ENCODE measurements around the gene DKK2.

Gene DKK2, protein sequence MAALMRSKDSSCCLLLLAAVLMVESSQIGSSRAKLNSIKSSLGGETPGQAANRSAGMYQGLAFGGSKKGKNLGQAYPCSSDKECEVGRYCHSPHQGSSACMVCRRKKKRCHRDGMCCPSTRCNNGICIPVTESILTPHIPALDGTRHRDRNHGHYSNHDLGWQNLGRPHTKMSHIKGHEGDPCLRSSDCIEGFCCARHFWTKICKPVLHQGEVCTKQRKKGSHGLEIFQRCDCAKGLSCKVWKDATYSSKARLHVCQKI

DNA sequence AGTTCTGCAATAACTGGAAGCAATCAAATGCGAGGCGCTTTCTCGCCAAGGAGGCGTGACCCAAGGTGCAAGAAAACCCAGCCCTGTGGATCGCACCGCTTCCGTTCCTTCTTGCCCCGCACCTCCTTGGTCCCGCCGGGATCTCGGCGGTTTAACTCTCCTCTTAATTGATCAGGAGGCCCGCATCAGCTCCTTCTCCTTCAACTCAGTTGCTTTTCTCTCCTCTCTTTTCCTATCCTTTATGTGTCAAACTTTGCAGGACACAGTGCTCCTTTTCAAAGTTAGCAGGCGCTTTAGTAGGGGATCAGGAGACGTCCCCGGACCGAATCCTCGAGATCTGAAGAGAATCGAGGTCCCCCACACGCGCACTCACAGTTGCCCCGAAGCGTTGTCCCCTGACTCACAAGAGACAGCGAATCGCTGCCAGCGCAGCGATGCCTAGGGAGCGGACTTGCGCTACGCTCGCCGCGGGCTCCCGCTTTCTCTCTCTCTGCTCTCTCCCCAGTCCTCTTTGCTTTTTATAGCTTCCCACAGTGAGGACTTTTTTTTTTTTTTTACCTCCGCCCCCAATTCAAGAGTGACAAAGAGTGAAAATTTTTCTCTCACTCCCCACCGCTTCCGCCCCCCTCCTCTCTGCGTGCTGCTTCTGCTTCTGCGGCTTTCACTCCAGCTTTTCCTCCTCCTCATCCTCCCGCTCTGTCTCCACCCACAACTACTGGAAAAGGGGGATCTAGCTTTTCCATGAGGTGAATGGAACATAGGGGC is at the start of gene DKK2:
Gene DKK2, minus strand, starts transcription at position 495 of the 765 bp plus-strand sequence. CDS start 722 bp downstream, outside the sequence.
- DNase-seq, result no peak

DNA sequence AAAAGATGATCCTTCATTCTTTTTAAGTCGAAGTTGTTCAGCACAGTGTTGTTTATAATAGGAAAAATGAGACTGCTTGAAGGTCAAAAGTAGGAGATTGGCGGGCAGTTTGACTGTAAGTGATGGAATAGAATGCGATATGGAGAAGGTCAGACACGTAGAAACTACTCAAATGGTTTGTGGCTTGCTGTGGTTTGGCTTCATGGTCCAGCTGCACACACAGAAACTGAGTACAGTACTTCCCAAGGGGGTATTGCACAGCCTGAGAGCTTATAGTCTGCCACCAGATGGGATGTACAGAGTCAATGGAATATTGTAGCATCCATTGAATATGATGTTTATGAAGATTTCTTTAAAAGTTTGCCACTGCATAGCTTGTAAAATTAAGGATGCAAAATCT is 41.1 kb upstream of the DKK2 start:
- DNase-seq, result no peak

DNA sequence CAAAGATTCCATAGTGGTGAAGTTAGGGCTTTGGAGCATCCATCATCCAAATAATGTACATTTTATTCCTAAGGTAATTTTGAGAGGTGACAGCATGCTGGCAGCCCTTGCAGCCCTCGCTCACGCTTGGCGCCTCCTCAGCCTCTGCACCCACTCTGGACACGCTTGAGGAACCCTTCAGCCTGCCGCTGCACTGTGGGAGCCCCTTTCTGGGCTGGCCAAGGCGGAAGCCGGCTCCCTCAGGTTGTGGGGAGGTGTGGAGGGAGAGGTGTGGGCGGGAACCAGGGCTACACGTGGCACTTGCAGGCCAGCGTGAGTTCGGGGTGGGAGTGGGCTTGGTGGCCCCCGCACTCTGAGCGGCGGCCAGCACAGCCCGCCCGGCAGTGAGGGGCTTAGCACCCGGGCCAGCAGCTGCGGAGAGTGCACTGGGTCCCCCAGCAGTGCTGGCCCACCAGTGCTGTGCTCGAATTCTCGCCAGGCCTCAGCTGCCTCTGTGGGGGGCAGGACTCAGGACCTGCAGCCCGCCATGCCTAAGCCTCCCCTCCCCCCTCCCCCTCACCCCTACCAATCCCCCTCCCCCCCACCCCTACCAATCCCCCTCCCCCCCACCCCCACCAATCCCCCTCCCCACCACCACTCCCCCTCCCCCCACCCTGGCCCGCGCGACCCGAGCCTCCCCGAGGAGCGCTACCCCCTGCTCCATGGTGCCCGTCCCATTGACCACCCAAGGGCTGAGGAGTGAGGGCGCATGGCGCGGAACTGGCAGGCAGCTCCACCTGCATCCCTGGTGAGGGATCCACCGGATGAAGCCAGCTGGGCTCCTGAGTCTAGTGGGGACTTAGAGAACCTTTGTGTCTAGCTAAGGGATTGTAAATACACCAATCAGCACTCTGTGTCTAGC is 37.0 kb upstream of the DKK2 start:
- no peak for DNase-seq

DNA sequence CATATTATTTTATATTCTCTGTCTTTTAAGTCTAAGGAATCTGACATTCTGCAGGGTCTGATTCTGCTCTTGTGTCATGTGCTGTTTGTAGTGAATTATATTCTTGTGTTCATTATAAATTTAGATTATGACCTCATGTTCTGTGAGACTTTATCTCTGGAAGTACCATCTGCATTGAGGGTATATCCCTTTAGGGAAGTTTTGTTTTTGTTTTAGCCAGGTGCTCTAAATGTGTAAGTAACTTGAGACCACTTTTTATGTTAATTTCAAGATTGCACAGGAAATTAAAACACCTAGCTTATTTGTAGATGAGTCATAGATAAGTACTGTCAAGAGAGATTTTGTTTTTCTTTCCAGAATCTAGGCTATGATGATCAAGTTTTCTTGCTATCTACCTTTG is 35.0 kb upstream of the DKK2 start:
- DNase-seq, result no peak

DNA sequence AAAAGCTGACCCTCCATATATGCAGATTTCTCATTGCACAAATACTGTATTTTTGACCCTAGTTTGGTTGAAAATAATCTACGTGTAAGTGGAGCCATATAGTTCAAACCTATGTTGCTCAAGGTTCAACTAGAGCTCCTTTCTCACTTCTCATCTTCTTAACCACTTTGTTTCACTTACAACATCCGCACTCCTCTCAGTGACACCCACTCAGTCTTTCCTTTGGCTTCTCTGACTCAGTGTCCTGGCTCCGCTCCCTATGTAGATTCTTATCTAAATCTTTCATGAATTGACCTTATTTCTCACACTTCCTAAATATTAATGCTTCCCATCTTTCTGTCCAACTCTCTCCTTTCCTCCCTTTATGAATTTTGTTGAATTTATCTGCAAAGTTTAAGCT is 32.9 kb upstream of the DKK2 start:
- DNase-seq, result no peak

DNA sequence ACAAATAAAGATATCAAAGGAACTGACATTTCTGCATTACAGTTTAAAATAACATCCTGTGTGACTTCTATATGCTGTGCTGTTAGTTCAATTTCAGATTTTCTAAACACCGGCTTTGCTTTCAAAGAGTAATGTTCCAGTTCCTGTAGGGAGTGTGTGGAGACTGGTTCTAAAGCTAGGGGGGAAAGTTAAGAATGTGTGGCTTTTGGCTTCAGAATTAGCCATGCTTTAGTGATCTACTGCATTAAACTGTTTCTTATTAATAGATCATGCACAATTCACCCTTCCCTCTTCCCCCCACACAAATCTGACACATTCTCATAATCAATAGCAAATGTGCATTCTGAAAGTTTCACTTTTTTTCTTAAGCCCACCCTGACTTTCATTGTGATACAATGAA is 32.0 kb upstream of the DKK2 start:
- no peak for DNase-seq

DNA sequence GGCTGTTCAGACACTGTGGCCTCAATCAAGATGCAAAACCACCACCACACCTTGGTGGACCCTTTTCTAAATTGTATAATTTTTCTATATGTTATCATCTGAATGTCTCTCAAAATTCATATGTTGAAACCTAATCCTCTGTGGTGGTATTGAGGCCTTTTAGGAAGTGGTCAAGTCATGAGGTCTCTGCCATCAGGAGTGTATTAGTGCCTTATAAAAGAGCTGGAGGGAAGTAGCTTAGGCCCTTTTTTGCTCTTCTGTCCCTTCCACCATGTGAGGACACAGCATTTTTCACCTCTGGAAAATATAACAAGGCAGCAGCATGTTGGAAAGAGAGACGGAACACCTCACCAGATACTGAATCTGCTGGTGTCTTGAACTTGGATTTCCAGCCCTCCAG is 30.5 kb upstream of the DKK2 start:
- no peak for DNase-seq

DNA sequence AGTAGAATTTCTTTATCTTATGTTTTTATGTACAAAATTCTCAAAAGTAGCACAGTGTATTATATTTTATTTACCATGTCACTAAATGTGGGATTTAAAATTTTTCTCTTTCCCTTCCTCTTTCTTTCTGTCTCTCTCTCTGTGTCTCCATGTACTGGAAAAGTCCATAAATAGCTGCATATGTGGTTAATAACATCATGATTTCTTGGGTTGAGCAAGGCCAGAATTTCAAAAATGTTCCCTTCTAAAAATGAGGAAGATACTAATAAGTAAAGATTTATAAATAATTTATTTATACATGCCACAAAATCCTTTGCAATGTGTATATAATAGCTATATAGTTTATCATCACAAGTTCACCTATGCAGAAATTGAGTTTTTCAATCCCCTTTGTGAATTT is 29.1 kb upstream of the DKK2 start:
- no peak for DNase-seq

DNA sequence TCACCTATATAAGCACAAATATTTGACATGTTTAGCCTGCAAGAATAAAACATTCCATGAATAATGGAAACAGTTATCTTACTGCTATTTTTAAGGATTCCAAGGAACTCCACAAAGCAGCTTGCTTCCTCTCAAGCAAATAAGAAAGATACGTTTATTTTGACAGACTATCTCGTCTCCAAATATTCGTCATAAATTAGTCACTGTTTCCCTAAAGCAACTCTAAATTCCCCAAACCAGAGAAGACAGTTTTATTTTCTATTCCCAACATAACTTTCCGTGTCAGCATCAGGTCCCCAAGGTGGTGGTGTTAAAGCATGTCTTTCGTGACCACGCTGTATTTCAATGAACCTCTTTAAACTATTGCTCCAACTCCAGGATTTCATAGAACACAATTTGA is 24.3 kb upstream of the DKK2 start:
- DNase-seq, result no peak

DNA sequence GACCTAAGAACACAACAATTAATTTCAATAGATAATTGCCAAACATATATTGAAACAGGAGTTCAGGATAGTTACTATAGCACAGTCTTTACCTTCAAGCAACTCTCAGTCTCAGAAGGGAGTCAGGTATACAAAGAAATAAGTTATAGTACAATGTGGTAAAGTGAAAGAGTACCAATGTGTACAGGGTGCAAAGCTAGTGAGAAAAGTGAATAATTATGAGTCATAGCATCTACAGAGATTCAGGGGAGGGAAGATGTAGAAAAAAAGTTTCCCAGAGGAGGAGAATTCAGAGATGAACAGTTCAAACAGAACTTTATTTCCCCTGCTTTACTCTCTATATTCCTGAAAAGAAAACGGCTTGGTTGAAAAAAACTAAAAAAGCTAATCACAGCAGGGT is 22.7 kb upstream of the DKK2 start:
- no peak for DNase-seq

DNA sequence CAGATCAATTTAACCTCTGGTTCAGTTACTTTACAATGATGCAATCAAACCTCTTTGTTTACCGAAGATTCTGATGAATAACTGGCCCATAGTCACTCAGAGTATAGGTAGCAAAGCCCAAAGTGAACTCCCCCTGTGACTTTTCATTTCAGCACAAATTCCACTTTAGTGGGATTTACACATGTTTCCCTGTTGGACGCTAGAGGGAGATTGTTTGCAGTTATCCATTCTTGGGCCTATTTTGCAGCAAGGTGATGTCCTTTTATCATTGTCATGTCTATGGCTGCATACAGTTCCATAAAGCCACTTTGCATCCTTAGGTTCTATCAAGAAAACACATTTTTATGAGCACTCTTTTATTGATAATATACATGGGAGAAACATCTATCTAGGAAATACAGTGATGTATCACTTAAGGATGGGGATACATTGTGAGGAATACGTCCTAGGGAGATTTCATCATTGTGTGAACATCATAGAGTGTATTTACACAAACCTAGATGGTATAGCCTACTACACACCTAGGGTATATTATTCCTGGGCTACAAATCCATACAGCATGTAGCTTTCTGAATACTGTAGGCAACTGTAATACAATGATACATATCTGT is 14.5 kb upstream of the DKK2 start:
- no peak for DNase-seq

DNA sequence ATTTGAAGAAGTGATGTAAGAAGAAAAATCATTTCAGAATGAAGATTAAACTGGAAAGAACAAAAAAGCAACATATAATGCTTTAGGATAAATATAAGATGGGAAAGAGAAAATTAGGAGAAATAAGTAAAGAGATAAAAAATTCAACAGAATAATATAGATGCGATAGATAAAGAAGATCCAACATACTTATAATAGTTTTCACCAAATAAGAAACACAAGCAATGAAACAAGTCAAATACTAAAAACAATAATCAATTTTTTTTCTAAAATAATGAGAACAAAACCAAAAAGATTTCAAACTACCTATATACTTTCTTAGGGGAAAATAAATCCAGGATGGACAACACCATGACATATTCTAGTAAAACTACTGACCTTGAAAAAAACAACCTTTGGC is 10.1 kb upstream of the DKK2 start:
- no peak for DNase-seq

DNA sequence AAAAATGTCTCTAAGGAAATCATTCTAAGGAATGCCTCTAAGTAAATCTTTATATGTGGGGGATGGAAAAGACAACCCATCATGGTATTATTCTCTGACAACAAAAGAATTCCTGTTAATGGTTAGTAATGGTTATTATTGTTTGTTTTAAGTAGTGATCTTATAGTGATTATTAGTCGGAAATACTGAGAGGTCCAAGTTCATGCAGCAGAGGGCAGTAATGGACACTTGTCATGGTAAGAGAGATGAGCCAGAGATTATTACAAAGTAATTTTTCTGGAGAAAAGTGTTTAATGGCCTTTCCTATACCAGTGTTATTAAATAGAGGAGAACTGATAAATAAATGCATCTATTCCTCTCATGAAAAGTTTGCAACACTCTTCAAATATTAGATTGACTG is 8.1 kb upstream of the DKK2 start:
- no peak for DNase-seq

DNA sequence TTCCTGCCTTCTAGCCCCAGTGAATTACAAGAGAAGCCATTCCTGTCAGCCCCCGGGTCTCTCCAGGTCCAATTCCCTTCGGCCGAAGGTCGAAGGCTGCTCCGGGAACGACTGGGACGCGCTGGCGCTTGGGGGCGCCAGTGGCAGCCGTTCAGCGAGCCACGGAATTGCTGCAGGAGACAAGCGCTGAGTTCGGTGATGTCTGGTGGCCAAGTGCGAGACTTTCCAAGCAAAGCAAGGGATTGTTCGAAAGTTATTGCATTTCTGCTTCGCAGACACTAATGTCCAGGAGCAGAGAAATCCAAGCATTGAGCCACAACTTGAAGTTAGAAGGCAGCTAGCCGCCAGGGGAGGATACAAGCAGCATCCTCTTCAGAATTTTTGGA is 1.1 kb upstream of the DKK2 start:
- no peak for DNase-seq

DNA sequence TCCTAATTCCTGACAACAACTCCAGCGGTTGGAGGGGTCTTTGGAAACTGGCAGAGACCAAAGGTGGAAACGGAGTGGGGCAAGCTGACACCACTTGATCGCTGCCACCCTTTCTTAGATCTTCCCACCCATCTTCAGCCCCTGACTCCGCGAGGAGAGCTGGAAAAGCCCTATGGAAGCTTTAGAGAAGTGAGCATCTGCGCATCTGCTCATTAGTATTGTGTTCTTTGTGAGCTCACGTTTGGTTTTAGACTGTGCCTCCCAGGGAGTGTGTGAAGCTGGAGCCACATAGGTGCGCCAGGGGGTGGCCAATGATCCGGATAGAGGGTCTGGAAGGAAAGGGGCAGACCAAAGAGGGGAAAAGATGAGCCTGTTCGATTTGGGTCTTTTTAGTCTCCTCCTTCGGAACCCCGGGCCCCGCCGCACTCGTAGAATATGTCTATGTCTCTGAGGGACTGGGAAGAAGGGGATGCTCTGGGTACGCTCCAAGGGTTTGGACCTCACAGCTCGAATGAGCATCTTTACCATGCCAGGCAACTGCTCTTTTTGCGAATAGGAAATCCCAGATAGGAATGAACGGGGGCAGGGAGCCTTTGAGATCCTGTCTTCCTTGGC is 578 bp upstream of the DKK2 start:
- DNase-seq, result no peak

DNA sequence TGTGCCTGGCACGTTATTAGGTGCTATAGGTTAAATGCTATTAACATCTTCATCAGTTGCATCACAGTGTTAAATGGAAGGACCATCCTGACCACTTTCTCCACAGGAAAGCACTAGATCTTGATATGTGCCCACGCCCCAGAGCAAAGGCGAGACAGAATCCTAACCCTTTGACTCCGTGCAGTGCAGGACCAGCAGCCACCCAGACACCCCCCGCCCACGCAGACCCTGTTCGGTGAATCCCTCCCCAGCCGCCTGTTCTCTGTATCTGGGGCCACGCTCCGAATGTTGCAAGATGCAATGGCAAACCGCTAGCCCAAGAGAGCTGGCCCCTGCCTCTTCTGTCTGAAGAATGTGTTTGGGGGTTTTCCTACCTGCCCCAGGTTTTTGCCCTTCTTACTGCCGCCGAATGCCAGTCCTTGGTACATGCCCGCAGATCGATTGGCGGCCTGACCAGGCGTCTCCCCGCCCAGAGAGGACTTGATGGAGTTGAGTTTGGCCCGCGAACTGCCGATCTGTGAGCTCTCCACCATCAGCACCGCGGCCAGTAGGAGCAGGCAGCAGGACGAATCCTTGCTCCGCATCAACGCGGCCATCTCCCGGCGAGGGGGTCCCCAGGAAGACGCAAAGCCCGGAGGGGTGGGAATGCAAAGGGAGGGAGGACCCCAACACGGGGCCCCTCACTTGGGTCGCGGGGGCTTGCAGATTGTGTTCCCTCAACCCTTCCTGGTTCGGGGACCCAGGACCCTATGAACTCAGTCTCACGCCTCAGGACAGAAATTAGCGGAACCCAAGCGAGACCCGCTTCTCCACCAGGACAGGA is 906 bp downstream of the DKK2 start:
- no peak for DNase-seq

DNA sequence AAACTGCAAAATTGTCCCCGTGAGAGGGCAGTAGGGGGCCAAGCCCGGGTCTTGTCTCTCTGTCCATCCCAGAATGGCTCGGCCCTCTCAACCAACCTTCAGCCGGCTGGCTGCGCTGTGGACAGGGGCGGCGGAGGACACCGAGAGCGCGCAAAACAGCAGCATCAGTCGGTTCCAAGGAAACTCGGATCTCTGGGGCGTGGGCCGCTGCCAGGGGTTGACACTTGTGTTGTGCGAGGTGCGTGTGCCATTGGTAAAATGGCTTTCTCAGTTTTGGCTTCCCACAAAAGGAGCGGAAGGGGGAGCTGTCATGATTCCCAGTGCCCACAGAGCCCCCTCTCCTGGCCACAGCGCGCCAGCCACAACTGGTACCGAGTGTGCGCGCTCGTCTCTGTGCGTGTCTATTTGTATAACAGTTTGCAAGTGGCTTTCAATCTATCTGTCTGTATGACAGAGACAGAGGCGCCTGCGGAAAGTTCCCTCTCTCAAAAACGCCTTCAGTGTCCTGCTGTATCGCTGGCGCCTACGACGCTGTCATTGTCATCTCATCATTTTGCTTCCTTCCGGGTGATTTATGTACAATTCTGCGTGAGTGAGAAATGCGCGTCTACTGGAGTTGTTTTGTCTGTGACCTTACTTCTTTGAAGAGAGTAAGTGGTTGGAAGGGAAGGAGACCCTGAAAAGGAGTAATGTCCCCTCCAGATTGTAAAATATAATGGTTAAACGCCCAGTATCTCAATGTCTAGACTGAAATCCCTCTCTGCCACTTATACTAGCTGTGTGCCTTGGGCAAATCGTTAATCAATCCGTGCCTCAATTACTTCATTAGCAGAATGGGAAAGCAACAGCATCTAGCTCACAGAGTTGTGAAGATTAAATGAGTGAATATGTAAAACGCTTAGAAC is 1.8 kb downstream of the DKK2 start:
- DNase-seq, result no peak

DNA sequence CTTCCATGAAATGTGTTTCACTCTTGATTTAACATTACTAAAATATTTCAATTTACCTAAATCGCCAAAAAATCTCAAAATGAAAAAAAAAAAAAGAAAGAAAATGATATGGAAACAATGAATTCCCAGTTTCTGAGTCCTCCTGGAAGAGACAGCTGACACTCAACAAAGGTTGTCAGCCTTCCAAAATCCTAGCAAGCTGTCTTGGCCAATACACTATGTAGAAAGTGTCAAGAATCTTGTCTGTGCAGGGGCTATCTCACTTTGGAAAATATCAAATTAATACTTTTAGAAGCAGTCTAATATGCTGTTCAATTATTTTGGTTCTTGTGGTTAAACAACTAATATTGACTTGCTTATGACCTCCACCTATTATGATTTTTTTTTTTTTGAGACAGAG is 8.7 kb downstream of the DKK2 start:
- DNase-seq, result no peak

DNA sequence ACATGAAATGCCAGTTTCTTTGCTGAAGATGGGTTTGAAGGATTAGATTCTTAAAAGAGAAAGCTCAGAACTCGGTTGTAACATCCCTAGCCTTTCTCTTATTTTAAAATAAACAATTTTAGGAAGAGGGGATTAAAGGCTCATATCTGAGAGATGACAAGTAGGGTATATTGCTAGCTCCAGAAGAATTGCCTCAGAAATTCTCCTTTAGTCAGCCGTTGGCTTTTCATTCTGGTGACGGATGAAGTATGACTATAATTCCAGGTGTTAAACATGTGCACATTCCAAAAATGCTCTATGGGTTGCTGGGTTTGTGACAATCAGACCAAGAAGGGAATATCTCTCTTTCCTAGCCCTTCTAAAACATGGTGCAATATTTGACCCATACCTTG is 17.8 kb downstream of the DKK2 start:
- no peak for DNase-seq

DNA sequence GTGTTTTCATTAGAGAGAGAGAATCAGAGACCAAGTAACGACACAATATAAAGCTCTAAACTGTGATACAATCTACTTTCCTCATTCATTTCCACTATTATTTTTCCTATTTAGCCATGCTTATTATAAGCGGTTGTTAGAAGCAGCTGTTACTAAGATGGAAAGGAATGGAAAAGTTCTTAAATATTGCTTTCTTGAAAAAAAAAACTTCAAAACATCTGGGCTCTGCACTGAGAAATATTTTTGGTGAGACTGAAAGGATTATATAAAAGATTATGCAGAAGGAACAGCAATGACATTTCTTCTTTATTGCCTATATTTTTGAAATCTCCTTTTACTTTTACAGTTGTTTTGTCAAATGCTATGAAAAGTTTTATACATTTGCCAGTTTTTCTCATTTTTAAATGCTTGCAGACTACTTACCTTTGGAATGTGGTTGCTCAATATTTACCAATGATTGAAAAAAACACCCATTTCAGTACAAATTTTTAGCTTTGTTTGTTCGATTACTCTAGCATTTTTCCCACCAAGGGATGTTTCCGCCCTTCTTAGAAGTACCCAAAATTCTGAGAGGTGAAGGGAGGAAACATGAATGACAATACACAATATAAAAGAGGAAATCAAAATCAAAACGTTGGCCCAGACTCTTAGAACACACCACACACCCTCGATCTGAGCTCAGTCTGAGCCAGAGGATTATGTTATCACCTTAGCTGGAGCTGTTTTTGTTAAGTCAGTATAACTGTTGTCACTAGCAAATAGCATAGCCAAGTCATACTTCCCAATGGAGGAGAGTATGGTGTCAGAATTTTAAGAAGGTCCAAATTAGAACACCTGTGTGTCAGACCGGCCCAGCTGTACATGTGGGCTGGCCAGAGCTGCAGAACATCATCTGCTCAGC is 18.4 kb downstream of the DKK2 start:
- no peak for DNase-seq
